HG02943 (cell line): ENCODE data around the gene MYO3B.
"Not testable (repeated sequence)": the region's sequence is repeated elsewhere in the genome, so short reads cannot be mapped to it uniquely, and the experiment has no call there.

Source experiments
- ATAC-seq: cut with Tn5 transposase; IDR thresholded peaks from one replicate; pipeline ENCODE4 v1.9.1; 2021; ENCODE audit warnings: mild to moderate bottlenecking, low read depth, moderate library complexity; ENCODE audit not compliant: unreplicated experiment

The MYO3B gene

DNA sequence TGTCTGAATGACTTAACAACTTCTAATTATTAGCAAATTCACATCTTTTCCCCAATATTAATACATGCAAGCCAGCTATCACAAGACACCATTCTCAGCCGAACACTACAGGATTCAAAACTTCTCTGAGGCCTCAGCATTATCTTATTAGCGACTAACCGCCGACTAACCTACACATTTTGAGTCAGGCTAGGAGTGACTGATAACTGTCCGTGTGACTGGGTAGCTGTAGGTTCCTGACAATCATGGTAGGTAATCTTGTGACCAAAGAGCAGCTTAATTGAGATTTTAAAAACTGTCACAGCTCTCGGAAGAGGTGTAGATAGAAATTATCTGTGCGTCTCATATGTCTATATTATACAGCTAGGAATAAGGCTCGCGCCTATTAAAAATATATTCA lies 493.1 kb downstream of the MYO3B start:
- ATAC-seq, result no peak

DNA sequence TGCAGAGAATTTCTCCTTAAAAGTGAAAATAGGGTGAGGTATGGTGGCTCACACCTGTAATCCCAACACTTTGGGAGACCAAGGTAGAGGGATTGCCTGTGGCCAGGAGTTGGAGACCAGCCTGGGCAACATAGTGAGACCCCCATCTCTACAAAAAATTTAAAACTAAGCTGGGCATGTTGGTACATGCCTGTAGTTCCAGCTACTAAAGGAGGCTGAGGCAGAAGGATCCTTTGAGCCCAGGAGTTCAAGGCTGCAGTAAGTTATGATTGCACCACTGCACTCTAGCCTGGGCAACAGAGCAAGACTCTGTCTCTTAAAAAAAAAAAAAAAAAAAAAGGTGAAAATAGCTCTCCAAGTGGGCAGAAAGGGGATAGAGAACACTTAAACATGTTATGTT lies 496.3 kb downstream of the MYO3B start:
- ATAC-seq, result not testable (repeated sequence)

DNA sequence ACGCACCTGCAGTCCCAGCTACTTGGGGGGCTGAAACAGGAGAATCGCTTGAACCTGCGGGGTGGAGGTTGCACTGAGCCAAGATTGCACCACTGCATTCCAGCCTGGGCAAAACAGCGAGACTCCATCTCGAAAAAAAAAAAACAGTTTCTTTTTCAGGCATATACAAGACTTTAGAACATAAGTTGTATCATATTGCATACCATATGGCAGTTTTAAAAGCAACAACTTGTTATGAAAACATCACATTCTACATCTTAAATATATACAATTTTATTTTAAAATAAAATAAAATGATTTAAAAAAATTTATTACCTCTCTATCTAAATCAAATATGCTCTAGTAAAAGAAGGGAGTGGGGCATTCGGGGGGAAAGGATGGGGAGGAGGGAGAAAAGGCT lies 497.8 kb downstream of the MYO3B start:
- no peak for ATAC-seq

DNA sequence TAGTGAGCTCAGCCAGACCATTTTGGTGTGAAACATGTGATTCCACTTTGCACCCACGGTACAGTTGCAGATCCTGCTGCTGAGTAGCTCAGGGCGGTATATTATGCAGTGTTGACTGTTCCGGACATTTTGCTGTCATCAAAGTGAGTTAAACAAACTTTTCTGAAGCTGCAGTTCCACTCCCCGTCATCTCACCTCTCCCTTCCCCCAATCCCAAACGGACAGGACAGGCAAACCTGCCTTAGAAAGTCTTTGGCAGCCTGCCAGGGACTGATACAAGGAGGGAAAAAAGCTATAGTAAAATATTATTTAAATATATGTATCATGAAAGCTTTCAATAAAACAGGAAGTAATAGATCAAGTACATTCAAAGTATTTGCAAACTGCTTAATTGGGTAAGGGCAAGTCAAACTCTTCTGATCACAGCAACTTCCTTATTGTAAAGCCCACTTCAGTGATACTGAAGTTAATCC lies 501.7 kb downstream of the MYO3B start:
- no peak for ATAC-seq

DNA sequence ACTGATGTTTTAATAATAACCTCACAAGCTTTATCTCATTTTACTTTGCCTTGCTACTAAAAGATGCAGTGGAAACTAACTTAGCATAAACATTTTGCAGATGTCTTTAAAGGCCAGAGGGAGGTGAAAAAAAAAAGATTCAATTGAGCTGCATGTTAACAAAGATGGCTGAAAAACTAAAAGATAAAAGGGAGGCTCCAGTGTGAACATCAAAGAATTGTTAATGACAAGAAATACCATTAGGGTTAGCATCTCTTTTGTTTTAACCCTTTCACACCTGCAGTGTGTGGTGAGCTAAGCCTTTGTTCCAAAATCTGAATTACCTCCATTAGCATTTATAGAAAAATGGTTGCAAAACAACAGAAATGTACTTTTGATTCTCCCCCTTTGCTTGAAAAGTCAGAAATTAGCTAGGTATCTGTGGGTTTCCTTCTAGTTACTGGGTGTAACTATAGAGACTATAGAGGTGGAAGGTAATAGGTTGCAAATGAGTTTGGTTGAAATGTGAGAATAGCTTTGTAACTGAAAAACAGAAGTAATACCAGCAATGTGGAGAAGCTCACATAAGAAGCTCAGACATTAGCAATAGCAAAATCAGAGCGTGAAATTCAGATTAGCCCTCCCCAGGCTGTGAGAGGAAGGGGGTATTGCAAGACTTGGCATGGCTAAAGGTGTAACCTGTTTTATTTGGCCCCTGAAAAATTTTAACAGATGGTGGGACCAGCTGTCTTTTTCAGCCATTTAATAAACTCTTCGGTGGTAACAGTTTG lies 502.4 kb downstream of the MYO3B start:
- ATAC-seq, result no peak

DNA sequence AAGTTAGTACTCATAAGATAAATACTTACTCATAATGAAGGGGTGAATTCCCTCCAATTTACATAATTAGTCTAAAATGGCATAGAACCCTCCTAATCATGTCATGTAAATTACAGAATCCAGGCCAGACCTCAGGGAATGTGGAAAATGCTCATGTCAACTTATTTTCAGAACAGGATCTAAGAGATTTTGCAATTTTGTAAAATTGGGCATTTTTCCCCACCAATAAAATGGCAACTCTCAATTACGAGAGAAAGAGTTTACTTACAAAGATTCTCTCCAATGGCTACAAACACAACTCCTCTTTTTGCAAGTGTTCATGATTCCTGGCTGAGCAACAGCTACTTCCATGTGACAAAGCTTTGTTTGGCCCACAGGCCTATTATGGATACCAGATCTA lies 503.4 kb downstream of the MYO3B start:
- ATAC-seq, result no peak

DNA sequence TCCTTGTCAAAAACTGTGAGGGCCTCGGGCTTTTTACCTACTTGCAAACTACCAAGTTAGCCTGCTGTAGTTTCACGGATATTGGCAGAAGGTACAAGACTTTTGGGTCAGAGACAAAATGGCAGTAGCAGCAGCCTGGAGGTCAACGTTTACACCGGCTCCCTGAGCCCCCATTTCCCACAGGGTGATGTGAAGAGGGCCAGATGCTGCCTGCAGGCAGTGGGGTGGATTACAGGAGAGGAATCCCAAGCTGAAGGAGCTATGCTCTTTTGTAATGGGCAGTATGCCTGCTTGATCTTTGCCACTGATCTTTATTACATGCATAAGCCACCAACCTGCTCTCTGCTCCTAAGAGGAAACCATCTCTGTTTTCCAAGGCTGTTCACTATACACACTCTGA lies 507.6 kb downstream of the MYO3B start:
- no peak for ATAC-seq

DNA sequence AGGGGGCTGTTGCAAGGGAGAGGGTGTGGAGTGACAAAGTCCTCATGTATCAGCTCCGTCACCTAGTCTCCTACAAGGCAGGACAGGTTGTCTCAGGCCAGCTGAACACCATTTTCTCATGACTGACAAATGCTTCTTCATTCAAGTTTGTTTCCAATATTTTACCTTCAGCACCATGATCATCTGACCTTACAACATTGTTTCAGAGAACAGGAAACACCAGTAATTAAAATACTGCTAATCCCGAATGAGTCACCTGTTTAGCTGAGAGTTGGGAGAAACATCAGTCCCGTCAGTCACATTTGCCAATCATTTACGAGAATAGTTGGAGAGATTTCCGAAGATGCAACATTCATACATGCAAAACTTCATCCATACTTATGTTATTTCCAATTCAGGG lies 511.5 kb downstream of the MYO3B start:
- no peak for ATAC-seq

DNA sequence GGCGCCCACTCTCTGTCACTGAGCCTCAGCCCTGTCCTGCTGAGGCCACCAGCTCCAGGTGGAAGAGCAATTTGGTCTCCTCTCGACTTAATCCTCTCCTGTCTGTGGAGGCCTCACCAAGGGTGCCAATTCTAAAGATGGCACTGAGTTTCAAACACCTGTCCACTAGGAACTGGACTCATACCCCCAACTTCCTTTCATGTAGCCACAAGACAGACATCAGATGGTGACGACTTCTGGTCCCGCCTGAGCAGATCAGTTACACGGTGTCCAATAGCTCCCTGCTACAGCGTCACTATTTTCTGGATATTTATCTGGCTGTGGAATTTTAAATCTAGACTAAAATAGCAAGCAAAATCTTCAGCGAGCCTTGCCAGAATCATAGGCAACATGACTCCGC lies 512.7 kb downstream of the MYO3B start:
- no peak for ATAC-seq

DNA sequence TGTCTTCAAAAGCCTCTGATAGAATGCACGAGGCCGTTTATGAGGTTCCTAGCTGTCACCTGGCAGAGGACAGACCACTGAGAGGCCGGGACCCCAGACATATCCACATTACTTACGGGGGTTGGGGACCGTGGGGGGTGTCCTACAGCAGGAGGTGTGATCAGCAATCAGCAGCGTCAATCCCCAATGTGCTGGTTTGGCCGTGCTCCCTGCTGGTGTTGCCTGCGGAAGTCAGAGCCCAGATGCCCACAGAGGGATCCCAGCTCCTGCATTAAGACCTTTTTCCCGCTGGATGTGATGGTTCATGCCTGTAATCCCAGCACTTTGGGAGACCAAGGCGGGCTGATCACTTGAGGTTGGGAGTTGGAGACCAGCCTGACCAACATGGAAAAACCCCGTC lies 516.4 kb downstream of the MYO3B start:
- ATAC-seq, result no peak

DNA sequence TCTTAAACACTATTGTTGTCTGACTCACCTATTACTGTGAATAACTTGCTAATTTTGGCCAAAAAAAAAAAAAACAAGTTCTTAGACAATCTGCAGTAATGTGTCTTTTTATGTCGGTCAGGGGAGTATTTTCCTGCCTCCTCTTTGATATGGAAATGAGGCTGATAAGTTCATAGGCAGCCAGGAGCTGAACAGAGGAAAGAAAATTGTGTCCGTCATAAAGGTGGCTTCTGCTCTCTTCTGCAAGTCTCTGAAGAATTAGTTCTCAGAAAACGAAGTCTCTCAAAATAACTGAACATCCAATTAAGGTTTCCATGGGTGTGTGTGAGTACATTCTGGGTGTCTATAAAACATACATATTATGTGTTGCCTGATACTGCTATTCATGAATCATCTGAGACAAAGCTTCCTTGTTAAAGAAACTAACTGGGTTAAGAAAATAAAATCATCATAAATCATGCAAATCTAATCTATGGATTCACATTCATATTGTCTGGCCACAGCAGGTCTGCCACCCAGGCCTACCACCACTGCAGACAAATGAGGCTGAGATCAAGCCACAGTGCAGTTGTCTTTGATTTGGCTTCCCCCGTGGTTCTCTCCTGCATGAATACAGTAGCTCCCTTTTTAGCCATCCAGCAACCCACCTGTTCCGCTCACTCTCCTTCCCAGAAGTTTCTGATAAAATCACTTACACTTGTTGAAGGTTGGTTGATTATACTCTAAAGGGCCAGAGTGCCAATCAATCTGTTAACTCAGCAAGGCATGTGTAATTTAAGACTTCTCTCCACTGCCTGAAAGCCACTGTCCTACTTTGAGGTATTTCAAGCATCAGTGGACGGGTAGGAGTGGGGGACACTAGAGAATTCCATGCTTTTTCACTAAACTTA lies 517.8 kb downstream of the MYO3B start:
- ATAC-seq, result no peak

DNA sequence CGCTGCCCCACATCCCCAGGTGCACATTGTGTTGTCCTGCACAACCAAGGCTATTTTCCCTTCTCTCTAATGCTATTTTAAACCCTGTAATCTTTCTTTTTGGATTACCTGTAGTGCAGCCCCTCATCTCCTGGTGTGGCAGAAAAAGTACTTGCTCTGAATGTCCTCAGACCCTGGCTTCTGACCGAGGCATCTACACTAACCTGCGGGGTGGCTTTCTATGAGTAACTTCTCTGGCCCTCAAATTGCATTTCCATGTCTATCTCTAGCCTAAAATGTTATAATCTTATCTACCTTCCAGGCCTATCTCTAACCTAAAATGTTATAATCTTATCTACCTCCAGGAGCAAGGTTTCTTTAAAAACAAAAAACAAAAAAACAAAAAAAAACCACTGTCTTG lies 519.0 kb downstream of the MYO3B start:
- ATAC-seq, result no peak

DNA sequence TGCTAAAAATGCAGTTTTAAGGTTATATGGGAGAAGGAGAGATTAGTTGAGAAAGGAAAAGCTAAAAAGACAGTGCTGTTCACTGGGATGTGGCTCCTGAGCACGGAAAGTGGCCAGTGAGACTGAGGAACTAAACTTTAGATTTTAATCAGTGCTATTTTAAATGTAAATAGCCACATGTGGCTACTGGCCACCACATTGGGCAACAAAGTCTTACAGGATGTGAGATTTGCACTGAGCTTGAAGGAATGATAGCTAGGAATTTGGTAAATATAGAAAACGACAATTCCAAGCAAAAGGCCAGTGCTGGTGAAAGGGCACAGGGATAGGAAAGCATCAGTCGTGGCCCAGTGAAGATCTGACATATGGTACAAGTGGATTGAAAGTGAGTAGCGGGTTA lies 523.1 kb downstream of the MYO3B start:
- no peak for ATAC-seq

DNA sequence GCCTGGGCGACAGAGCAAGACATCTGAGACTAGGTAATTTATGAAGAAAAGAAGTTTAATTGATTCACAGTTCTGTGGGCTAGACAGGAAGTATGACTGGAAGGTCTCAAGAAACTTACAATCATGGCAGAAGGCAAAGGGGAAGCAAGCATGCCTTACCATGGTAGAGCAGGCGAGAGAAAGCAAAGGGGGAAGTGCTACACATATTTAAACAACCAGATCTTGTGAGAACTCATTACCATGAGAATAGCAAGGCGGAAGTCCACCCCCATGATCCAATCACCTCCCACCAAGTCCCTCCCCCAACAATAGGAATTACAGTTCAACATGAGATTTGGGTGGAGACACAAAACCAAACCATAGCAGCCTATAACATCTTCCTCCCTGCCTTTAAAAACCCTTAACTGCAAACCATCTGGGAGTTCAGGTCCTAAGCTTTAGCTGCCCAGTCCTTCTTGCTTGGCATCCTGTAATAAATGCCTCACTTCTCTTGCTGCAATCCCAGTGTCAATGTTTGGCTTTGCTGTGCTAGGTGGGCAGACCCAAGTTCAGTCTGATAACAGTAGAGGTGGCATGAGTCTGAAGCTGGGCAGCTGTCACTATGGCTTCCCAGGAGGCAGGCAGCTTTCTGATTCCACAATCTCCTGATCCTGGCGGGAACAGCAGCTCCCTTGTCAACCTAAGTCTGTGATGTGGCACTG lies 526.0 kb downstream of the MYO3B start:
- no peak for ATAC-seq
